NOMO-1 treated with DMSO at 0.1 percent for 48 hours (cell line): ENCODE measurements around the gene FNDC1.

Source experiments
- DNase-seq: peaks from one replicate; lab custom pipeline; 2025; ENCODE audit not compliant: unreplicated experiment; lab: John Stamatoyannopoulos, UW

FNDC1 gene

DNA sequence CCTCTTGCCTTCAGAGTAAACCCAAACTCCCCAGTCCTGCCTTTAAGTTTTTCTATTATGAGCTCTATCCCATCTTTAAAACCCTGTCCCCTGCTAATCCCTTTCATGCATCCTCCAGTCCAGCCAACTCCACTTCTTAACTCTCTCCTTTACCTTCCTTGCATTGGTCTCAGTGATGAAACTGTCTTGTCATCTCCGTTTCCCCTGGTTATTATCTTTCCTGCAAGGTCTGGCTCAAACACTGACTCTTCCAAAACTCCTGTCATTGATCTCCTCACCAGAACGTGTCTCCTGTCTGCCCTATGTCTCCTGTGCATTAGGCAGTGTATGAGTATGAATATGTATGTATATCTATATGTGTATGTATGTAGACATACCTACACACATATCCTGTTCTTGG lies 11.8 kb upstream of the FNDC1 start:
- DNase-seq: no peak

DNA sequence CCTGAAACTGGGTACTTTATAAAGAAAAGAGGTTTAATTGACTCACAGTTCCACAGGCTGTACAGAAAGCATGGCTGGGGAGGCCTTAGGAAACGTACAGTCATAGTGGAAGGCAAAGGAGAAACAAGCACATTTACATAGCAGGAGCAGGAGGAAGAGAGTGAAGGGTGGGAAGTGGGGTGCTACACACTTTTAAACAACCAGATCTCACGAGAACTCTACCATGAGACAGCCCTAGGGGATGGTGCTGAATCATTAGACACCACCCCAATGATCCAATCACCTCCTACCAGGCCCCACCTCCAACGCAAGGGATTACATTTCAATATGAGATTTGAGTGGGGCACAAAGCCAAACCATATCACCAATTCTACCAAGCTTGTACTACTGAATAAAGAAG lies 7.4 kb upstream of the FNDC1 start:
- no peak for DNase-seq

DNA sequence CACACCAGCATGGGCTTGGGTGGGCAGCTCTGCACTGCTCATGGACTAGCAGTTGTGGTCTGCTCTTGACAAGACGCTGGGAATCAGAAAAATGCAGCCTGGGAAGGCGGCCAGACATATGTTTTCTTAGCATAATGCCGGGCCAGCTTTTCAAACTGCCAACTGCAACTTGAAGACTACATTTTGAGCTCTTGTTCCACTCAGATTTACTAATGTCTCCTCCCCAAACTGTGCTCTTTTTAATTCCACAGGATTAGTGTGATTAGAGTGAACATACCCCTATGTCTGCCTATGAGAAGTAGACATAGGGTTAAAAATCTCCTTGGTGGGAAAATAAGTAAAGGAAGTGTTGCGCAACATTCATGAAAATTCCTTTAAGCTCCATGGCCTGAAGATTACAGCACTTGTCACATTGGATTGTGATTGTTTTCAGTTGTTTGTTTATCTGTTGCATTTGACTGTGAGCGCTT lies 5.3 kb upstream of the FNDC1 start:
- DNase-seq: no peak

GRCh38 chr6:159168536-159169192 lies 536 bp upstream of the FNDC1 start:
- peak; percentile 36 for DNase-seq

DNA sequence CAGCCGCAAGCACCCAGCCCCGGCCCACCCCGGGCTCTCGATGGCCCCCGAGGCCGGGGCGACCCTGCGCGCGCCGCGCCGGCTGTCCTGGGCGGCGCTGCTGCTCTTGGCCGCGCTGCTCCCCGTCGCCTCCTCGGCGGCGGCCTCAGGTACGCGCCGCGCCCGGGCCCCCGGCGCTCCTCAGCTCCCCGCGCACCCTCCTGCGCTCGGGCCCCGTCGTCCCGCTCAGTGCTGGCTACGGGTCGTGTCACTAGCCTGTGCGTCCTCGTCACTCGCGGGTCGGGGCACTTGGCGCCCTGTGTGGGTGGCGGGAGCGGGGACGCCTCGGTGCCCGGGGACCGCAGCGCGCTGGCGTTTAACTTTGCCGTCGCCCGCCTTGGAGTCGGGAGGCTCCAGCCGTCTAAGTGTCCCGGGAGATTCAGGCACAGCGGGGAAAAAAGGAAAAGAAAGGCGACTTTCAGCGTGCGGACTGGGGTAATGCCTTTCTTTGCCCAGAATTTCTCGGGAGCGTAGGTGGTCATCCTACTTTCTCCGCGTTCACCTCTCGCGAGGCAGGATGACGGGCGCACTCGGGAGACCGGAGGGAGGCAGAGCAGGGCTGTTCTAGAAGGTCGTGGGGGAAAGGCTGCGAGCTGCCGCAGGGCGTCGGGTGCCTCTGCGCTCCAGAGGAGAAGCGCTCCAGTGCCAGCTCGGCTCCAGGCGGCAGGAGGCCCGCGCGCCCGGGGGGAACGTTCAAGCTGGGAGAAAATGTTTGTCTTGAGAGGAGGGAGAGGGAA lies 545 bp downstream of the FNDC1 start:
- DNase-seq: no peak

- no peak for DNase-seq
Observed at GRCh38 chr6:159170333-159170672, 1.1 kb downstream of the FNDC1 start.

- DNase-seq: no peak
Observed at GRCh38 chr6:159170999-159171712, 2.0 kb downstream of the FNDC1 start.

- DNase-seq: no peak
Observed at GRCh38 chr6:159172091-159172491, 2.9 kb downstream of the FNDC1 start.

GRCh38 chr6:159174263-159174969 lies 5.2 kb downstream of the FNDC1 start:
- peak; percentile 52 for DNase-seq

DNA sequence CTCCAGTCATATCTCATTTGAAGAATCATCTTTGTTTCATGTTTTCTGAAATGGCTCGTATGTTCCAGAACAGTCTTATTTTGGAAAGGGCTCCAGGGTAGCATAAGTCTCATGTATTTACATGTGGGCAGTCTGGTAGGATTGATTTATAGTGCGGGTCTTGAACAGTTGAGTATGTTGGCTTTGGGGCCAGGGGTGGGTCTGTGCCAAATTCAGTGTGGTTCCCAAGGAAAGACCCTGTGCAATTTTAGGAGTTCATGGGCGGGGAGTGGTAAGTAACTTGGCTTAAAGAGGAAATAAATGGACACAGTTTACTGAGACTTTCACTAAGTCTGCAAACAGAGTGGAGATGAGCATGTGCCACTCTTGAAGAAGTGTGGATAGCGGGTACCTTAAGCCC lies 7.7 kb downstream of the FNDC1 start:
- DNase-seq: no peak

- DNase-seq: no peak
Observed at GRCh38 chr6:159178847-159179246, 9.6 kb downstream of the FNDC1 start.

DNA sequence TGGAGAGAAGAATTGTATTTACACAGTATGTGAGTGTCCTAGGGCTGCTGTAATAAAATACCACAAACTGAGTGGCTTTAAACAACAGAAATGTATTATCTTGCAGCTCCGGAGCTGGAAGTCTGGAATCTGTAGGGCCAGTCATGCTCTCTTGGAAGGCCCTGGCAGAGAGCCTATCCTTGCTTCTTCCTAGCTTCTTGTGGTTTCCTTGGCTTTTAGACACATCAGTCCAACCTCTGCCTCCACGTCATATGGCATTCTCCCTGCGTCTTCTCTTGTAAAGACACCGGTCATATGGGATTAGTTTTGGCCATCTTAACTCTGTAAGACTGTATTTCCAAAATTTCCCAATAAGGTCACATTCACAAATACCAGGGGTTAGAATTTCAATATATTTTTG lies 10.8 kb downstream of the FNDC1 start:
- DNase-seq: no peak

DNA sequence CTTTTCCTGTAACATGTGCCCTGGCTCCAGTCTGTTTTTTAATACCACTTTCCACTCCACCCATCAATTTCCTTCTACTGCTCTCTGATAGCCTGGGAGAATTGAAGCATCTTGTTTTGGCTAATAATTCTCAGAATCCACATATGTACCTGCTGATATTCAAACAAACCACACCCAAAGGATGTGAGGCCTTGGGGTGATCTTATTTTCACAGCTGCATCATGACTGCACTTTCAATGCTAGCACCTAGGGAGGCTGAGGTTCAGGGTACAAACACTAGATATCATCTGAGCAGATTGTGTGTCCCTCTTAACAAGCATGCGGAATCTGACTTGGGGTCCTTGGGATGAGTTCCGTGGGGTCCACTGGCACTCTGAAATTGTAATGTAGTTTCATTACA lies 12.7 kb downstream of the FNDC1 start:
- DNase-seq: no peak

- no peak for DNase-seq
Observed at GRCh38 chr6:159184559-159184958, 15.4 kb downstream of the FNDC1 start.

DNA sequence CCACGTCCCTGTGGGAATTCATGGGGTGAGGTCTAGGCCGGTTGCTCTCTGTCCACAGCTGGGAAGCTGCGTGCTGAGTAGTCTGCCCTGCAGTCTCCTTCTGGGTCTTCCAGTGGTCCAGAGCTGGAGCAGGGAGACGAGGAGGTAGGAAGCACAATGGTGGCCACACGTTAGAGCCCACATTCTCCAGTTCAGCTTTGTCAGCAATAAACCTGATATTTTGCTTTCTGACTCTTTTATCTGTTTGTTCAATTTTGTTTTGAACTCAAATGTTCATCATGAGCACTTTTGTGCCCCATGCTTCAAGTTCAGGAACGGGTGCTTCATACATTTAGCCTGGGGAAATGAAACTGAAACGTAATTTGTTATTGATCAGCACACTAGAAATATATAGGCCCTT lies 21.3 kb downstream of the FNDC1 start:
- DNase-seq: no peak

DNA sequence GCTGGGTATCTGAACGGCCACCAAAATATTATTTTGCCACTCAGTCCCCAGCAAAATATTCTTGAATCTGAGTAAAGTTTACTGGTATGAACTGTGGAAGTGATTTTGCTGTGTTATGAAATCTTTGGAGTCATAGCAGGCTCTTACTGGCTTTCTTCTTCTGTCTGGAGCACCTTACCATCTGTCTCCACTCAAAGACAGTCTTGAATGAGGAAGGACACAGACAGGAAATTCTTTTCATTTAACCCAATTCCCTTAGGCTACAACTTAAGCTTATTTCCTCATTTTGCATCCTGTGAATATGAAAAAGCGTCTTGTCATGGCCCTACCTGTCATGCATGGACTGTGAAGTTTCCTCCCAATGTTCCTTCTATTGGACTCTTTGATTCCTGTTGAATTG lies 24.7 kb downstream of the FNDC1 start:
- DNase-seq: peak; percentile 47

GRCh38 chr6:159194421-159194820 lies 25.2 kb downstream of the FNDC1 start:
- no peak for DNase-seq

- peak; percentile 73 for DNase-seq
Observed at GRCh38 chr6:159196430-159196975, 27.3 kb downstream of the FNDC1 start.

DNA sequence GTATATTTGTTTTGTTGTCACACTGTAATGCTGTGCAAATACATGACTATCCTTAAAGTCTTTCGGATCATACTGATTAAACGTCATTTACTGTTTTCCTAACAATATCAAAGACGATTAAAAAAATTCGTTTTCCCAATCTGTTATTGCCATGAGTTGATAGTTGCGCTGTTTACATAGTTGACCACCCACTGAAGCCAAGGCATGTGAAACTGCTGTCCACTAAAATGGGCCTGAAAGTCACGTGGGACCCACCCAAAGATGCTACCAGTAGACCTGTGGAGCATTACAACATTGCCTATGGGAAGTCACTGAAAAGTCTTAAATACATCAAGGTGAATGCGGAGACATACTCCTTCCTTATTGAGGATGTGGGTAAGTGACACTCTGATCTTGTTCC lies 28.1 kb downstream of the FNDC1 start:
- no peak for DNase-seq

- DNase-seq: peak; percentile 86
Observed at GRCh38 chr6:159201336-159201735, 32.1 kb downstream of the FNDC1 start.

GRCh38 chr6:159203304-159204005 lies 34.3 kb downstream of the FNDC1 start:
- DNase-seq: no peak
